ENCODE data around the gene SLC35A5.

GRCh38 chr3:112561734-112562529 lies at the start of gene SLC35A5, which contains the start of gene ATG3:
- TF ChIP-seq CTCF (tag by site-specific recombination; IDR thresholded peaks at IDR 0.05) (peak; percentile 51; the same call in 1 of the 2 replicates), SALL2 (tag by site-specific recombination; IDR thresholded peaks at IDR 0.05; ENCODE audit: borderline replicate concordance) (no peak), ZNF664 (tag by site-specific recombination; IDR thresholded peaks at IDR 0.05) (no peak), REPIN1 (tag by site-specific recombination; IDR thresholded peaks at IDR 0.05; ENCODE audit: low read depth) (no peak), ZNF837 (tag by site-specific recombination; IDR thresholded peaks at IDR 0.05) (no peak), ZNF274 (IDR thresholded peaks at IDR 0.05; ENCODE audit: low read length) (no peak), ZNF274 (tag by site-specific recombination; IDR thresholded peaks at IDR 0.05; ENCODE audit: borderline replicate concordance) (no peak), ZNF530 (tag by site-specific recombination; IDR thresholded peaks at IDR 0.05; ENCODE audit: low read depth) (no peak)
- TF ChIP-seq, protein P1, sequence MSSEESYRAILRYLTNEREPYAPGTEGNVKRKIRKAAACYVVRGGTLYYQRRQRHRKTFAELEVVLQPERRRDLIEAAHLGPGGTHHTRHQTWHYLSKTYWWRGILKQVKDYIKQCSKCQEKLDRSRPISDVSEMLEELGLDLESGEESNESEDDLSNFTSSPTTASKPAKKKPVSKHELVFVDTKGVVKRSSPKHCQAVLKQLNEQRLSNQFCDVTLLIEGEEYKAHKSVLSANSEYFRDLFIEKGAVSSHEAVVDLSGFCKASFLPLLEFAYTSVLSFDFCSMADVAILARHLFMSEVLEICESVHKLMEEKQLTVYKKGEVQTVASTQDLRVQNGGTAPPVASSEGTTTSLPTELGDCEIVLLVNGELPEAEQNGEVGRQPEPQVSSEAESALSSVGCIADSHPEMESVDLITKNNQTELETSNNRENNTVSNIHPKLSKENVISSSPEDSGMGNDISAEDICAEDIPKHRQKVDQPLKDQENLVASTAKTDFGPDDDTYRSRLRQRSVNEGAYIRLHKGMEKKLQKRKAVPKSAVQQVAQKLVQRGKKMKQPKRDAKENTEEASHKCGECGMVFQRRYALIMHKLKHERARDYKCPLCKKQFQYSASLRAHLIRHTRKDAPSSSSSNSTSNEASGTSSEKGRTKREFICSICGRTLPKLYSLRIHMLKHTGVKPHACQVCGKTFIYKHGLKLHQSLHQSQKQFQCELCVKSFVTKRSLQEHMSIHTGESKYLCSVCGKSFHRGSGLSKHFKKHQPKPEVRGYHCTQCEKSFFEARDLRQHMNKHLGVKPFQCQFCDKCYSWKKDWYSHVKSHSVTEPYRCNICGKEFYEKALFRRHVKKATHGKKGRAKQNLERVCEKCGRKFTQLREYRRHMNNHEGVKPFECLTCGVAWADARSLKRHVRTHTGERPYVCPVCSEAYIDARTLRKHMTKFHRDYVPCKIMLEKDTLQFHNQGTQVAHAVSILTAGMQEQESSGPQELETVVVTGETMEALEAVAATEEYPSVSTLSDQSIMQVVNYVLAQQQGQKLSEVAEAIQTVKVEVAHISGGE (tag by site-specific recombination; conservative IDR thresholded peaks at IDR 0.05; ENCODE audit: low read depth): peak; percentile 92
- TF ChIP-seq, protein P2, sequence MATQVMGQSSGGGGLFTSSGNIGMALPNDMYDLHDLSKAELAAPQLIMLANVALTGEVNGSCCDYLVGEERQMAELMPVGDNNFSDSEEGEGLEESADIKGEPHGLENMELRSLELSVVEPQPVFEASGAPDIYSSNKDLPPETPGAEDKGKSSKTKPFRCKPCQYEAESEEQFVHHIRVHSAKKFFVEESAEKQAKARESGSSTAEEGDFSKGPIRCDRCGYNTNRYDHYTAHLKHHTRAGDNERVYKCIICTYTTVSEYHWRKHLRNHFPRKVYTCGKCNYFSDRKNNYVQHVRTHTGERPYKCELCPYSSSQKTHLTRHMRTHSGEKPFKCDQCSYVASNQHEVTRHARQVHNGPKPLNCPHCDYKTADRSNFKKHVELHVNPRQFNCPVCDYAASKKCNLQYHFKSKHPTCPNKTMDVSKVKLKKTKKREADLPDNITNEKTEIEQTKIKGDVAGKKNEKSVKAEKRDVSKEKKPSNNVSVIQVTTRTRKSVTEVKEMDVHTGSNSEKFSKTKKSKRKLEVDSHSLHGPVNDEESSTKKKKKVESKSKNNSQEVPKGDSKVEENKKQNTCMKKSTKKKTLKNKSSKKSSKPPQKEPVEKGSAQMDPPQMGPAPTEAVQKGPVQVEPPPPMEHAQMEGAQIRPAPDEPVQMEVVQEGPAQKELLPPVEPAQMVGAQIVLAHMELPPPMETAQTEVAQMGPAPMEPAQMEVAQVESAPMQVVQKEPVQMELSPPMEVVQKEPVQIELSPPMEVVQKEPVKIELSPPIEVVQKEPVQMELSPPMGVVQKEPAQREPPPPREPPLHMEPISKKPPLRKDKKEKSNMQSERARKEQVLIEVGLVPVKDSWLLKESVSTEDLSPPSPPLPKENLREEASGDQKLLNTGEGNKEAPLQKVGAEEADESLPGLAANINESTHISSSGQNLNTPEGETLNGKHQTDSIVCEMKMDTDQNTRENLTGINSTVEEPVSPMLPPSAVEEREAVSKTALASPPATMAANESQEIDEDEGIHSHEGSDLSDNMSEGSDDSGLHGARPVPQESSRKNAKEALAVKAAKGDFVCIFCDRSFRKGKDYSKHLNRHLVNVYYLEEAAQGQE (tag by site-specific recombination; IDR thresholded peaks at IDR 0.05): peak; percentile 29; the same call in 1 of the 2 replicates

All from HEK293 (cell line).